ENCODE measurements around the gene DNAJB11. TPM values are rescaled to one million over a fixed set of nuclear protein-coding genes. Genes with fewer than 3 reads are reported as not detected.

The DNAJB11 gene
- total RNA-seq, 1 experiment from 2014 or later: 87.9 TPM

GRCh38 chr3:186580785-186581184 is 10.3 kb downstream of the DNAJB11 start:
- in situ Hi-C loops (cut with HindIII; ENCODE audit: low pct_unique_long_range_greater_than_20kb, low sequenced_read_pairs) (no loop called here), intact Hi-C loops (cut with micrococcal nuclease; ENCODE audit: unreplicated experiment) (no loop called here)
- CTCF ChIA-PET: no interaction called here
- Histone ChIP-seq H3K36me3 (ENCODE audit: control insufficient read depth, insufficient read depth, low read length) (peaks cover 81% of the 10 kb centered on the region), H3K4me3 (ENCODE audit: low read depth in 2 of 2, low read length in 2 of 2) (no peak overlapping the region), H3K9me3 (ENCODE audit: control insufficient read depth, insufficient read depth, low read depth, low read length) (no peaks in the 10 kb centered on the region), H3K27ac (ENCODE audit: low read length) (no peak overlapping the region), H3K4me1 (ENCODE audit: control insufficient read depth, insufficient read depth, low read length) (no peaks in the 10 kb centered on the region), H3K27me3 (ENCODE audit: control insufficient read depth, insufficient read depth, low read length) (no peaks in the 10 kb centered on the region)
- no peak for TF ChIP-seq CTCF (IDR thresholded peaks at IDR 0.05)
- ATAC-seq (no peak), DNase-seq (ENCODE audit: low read depth, low spot score) (no peak)
- POLR2A ChIA-PET: no interaction called here
- no TSS peak for BruUV-seq (replicated peaks)

DNA sequence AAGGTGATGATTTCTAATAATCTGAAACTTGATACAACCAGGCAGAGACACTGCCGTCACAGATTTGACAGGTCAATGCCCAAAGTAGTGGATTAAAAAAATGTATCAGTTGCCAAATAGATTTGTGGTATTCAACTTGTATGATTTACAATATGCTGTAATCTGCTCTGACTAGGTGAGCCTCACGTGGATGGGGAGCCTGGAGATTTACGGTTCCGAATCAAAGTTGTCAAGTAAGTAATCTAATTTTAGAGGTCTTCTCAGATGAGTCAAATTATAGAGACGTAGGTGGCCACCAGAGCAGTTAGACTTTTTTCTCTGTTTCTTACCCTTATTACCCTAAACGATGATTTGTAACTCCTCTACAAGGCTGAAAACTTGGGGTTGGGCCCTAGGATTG is 12.0 kb downstream of the DNAJB11 start:
- Histone ChIP-seq H3K27me3 (ENCODE audit: control insufficient read depth, insufficient read depth, low read length) (no peaks in the 10 kb centered on the region), H3K36me3 (ENCODE audit: control insufficient read depth, insufficient read depth, low read length) (peaks cover 66% of the 10 kb centered on the region), H3K27ac (ENCODE audit: low read length) (no peak overlapping the region), H3K9me3 (ENCODE audit: control insufficient read depth, insufficient read depth, low read depth, low read length) (no peaks in the 10 kb centered on the region), H3K4me1 (ENCODE audit: control insufficient read depth, insufficient read depth, low read length) (no peaks in the 10 kb centered on the region), H3K4me3 (ENCODE audit: low read depth in 2 of 2, low read length in 2 of 2) (no peak overlapping the region)
- TF ChIP-seq SIN3A (IDR thresholded peaks at IDR 0.05; ENCODE audit: borderline replicate concordance, insufficient read depth, low read depth, low read length) (no peak), REST (IDR thresholded peaks at IDR 0.05; ENCODE audit: insufficient read depth in 1 of 2, low read depth in 2 of 2, low read length in 1 of 2) (no peak), CTCF (IDR thresholded peaks at IDR 0.05) (no peak), POLR2AphosphoS5 (IDR thresholded peaks at IDR 0.05; ENCODE audit: low read depth, low read length) (no peak), TCF7L2 (IDR thresholded peaks at IDR 0.05; ENCODE audit: low read depth, low read length) (no peak)
- CTCF ChIA-PET: no interaction called here
- ATAC-seq (no peak), DNase-seq (ENCODE audit: low read depth, low spot score) (no peak)
- intact Hi-C loops (cut with micrococcal nuclease; ENCODE audit: unreplicated experiment) (no loop called here), in situ Hi-C loops (cut with HindIII; ENCODE audit: low pct_unique_long_range_greater_than_20kb, low sequenced_read_pairs) (no loop called here)
- POLR2A ChIA-PET: interaction anchor here (0.6 kb wide), 1 partner anchor 234 kb away, joined by 4 read pairs; no protein-coding TSS in a partner anchor
- no TSS peak for BruUV-seq (replicated peaks)

GRCh38 chr3:186583831-186584230 is 13.3 kb downstream of the DNAJB11 start:
- no peak overlapping the region for H3K27ac ChIP-seq (ENCODE audit: low read length)
- DNase-seq (ENCODE audit: low read depth, low spot score) (no peak), ATAC-seq (no peak)
- H3K36me3 ChIP-seq (ENCODE audit: control insufficient read depth, insufficient read depth, low read length): peaks cover 53% of the 10 kb centered on the region
- no peaks in the 10 kb centered on the region for H3K27me3 ChIP-seq (ENCODE audit: control insufficient read depth, insufficient read depth, low read length)
- H3K4me1 ChIP-seq (ENCODE audit: control insufficient read depth, insufficient read depth, low read length): no peaks in the 10 kb centered on the region
- POLR2A ChIA-PET: interaction anchor here (0.5 kb wide), 1 partner anchor 761 kb away, joined by 3 read pairs; no protein-coding TSS in a partner anchor
- no peaks in the 10 kb centered on the region for H3K9me3 ChIP-seq (ENCODE audit: control insufficient read depth, insufficient read depth, low read depth, low read length)
- TF ChIP-seq SIN3A (IDR thresholded peaks at IDR 0.05; ENCODE audit: borderline replicate concordance, insufficient read depth, low read depth, low read length) (no peak), CTCF (IDR thresholded peaks at IDR 0.05) (no peak), REST (IDR thresholded peaks at IDR 0.05; ENCODE audit: insufficient read depth in 1 of 2, low read depth in 2 of 2, low read length in 1 of 2) (no peak), POLR2AphosphoS5 (IDR thresholded peaks at IDR 0.05; ENCODE audit: low read depth, low read length) (no peak), TCF7L2 (IDR thresholded peaks at IDR 0.05; ENCODE audit: low read depth, low read length) (no peak)
- intact Hi-C loops (cut with micrococcal nuclease; ENCODE audit: unreplicated experiment): no loop called here
- in situ Hi-C loops (cut with HindIII; ENCODE audit: low pct_unique_long_range_greater_than_20kb, low sequenced_read_pairs): no loop called here
- BruUV-seq (replicated peaks): no TSS peak
- H3K4me3 ChIP-seq (ENCODE audit: low read depth in 2 of 2, low read length in 2 of 2): no peak overlapping the region
- CTCF ChIA-PET: no interaction called here
